GM10266 (cell line): ENCODE measurements around the gene TEAD4.
"Not testable (repeated sequence)": the region's sequence is repeated elsewhere in the genome, so short reads cannot be mapped to it uniquely, and the experiment has no call there.

Experiments used
- DNase-seq: peaks from one replicate; pipeline ENCODE4 v3.0.0; 2012; ENCODE audit errors: extremely low spot score
- CTCF ChIP-seq: IDR thresholded peaks from 2 replicates; pipeline ENCODE4 v1.5.1; 2012; ENCODE audit warnings: mild to moderate bottlenecking, low read depth; ENCODE audit not compliant: control insufficient read depth, insufficient read depth; ENCODE audit errors: missing control alignments

TEAD4 gene

GRCh38 chr12:3055704-3056467 lies 96.7 kb downstream of the TEAD4 start:
- no peak for DNase-seq
- TF ChIP-seq CTCF = no peak

GRCh38 chr12:3061059-3061458 lies 101.9 kb downstream of the TEAD4 start:
- no peak for TF ChIP-seq CTCF
- DNase-seq = no peak

GRCh38 chr12:3061501-3062215 lies 102.5 kb downstream of the TEAD4 start:
- TF ChIP-seq CTCF = no peak
- no peak for DNase-seq

- TF ChIP-seq CTCF = no peak
- DNase-seq = no peak
These were observed 106.1 kb downstream of the TEAD4 start for GRCh38 chr12:3065300-3065699.

- DNase-seq = not testable (repeated sequence)
These were observed 106.6 kb downstream of the TEAD4 start for GRCh38 chr12:3065846-3066245.

GRCh38 chr12:3069714-3070113 lies 110.5 kb downstream of the TEAD4 start:
- no peak for DNase-seq
- no peak for TF ChIP-seq CTCF

- DNase-seq = no peak
- no peak for TF ChIP-seq CTCF
These were observed 111.9 kb downstream of the TEAD4 start for GRCh38 chr12:3071107-3071506.
